Stimulated activated CD8-positive, alpha-beta memory T cell treated with anti-CD3 and anti-CD28 coated beads, Interleukin-15, amount 100 ng/mL, for 24 hours (primary cell): ENCODE measurements around the gene RFC5.
A peak's percentile ranks its signal among the peaks of the same experiment; 100 is the strongest.
"Not testable (repeated sequence)": the region's sequence is repeated elsewhere in the genome, so short reads cannot be mapped to it uniquely, and the experiment has no call there.

Experiments used
- DNase-seq: peaks from one replicate; pipeline ENCODE4 v3.0.0-alpha.2; 2020; ENCODE audit warnings: low read depth

RFC5 gene

GRCh38 chr12:118016424-118017264 lies at the start of gene RFC5:
Gene RFC5 (plus strand): TSS chr12:118016703. CDS start chr12:118016828, 125 bp downstream.
- peak; percentile 96 for DNase-seq

- DNase-seq = no peak
Measured at GRCh38 chr12:117967043-117967442, 49.5 kb upstream of the RFC5 start.

GRCh38 chr12:117967512-117967911 lies 49.0 kb upstream of the RFC5 start:
- DNase-seq = no peak

GRCh38 chr12:117968151-117968789 lies 48.2 kb upstream of the RFC5 start:
- no peak for DNase-seq

GRCh38 chr12:117968826-117969659 lies 47.5 kb upstream of the RFC5 start, which contains the start of gene KSR2:
Gene KSR2 (minus strand): TSS chr12:117968990. CDS start chr12:117968255, 735 bp downstream.
- DNase-seq = peak; percentile 9

GRCh38 chr12:117970334-117970733 lies 46.2 kb upstream of the RFC5 start:
- no peak for DNase-seq

- DNase-seq = no peak
Measured at GRCh38 chr12:117972301-117972700, 44.2 kb upstream of the RFC5 start.

GRCh38 chr12:117975006-117975405 lies 41.5 kb upstream of the RFC5 start:
- no peak for DNase-seq

- no peak for DNase-seq
Measured at GRCh38 chr12:117977373-117977772, 39.1 kb upstream of the RFC5 start.

- no peak for DNase-seq
Measured at GRCh38 chr12:117980616-117981015, 35.9 kb upstream of the RFC5 start.

- no peak for DNase-seq
Measured at GRCh38 chr12:117981267-117981666, 35.2 kb upstream of the RFC5 start.

- DNase-seq = no peak
Measured at GRCh38 chr12:117985182-117985581, 31.3 kb upstream of the RFC5 start.

- no peak for DNase-seq
Measured at GRCh38 chr12:117986705-117987469, 29.6 kb upstream of the RFC5 start.

- no peak for DNase-seq
Measured at GRCh38 chr12:117994551-117995438, 21.7 kb upstream of the RFC5 start.

- DNase-seq = no peak
Measured at GRCh38 chr12:117998719-117999118, 17.8 kb upstream of the RFC5 start.

- not testable (repeated sequence) for DNase-seq
Measured at GRCh38 chr12:117999806-118000205, 16.7 kb upstream of the RFC5 start.

GRCh38 chr12:118010903-118011302 lies 5.6 kb upstream of the RFC5 start:
- no peak for DNase-seq

- DNase-seq = no peak
Measured at GRCh38 chr12:118011377-118011776, 5.1 kb upstream of the RFC5 start.

GRCh38 chr12:118011961-118012360 lies 4.5 kb upstream of the RFC5 start:
- DNase-seq = no peak

GRCh38 chr12:118013283-118013682 lies 3.2 kb upstream of the RFC5 start:
- DNase-seq = no peak

- no peak for DNase-seq
Measured at GRCh38 chr12:118015306-118015705, 1.2 kb upstream of the RFC5 start.
